Measurements from ENCODE around the gene RNLS. TPM values are rescaled to one million over a fixed set of nuclear protein-coding genes. Genes with fewer than 3 reads are reported as not detected.

The RNLS gene
- polyA plus RNA-seq, 2 of the 4 experiments (the other 2 are of a cell fraction) = 11.7 to 16.8 TPM

DNA sequence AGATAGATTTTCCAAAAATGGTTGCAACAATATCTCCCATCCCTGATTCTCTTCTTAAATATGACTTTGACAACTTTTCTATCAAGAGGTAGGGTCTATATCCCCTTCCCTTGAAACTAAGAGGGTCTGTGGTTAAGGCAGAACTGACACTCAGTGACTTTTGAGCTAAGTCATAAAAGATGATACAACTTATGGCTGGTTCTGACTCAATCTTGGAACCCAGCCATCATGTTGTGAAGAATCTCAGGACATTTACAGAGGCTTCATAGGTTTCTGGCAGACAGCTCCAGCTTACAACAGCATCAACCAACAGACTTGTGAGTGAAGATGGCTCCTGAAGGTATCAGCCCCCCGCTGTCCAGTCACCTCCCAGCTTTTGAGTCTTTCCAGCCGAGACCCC, 203.5 kb downstream of the RNLS start (continued):
- TF ChIP-seq ZC3H11A (IDR thresholded peaks at IDR 0.05) = no peak

DNA sequence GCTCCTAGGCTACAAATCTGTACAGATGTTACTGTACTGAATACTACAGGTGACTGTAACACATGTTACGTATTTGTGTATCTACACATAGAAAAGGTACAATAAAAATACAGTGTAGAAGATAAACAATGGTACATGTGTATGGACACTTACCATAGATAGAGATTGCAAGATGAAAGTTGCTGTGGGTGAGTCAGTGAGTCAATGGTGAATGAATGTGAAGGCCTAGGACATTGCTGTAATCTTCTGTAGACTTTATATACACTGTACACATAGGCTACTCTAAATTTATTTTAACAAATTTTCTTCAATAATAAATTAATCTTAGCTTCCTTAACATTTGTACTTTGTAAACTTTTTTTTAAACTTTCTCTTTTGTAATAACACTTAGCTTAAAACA, 205.6 kb downstream of the RNLS start:
- DNase-seq (ENCODE audit: low read depth in 1 of 2, low spot score in 1 of 2) (no peak), FAIRE-seq (no peak), ATAC-seq (no peak)
- WGBS (ENCODE audit: missing lambda C conversion rate) = 93% methylated on average over 1 of the region's 1 CpG
- Histone ChIP-seq H3K9me3 (no peaks in the 10 kb centered on the region), H3K4me1 (peaks cover 9% of the 10 kb centered on the region; the same call in 2 of the 3 replicates), H3K27ac (no peak overlapping the region), H3K4me3 (no peak overlapping the region), H3K4me2 (no peak overlapping the region)
- TF ChIP-seq ATOH8 (CRISPR knock-in tag; IDR thresholded peaks at IDR 0.05; ENCODE audit: low read depth) (no peak), POLR2A (IDR thresholded peaks at IDR 0.05; ENCODE audit: low read length) (no peak)
- CTCF ChIA-PET = no interaction called here
- POLR2A ChIA-PET = interaction anchor here (1.4 kb wide), 1 partner anchor 515 kb away, joined by 3 read pairs; no protein-coding TSS in a partner anchor

DNA sequence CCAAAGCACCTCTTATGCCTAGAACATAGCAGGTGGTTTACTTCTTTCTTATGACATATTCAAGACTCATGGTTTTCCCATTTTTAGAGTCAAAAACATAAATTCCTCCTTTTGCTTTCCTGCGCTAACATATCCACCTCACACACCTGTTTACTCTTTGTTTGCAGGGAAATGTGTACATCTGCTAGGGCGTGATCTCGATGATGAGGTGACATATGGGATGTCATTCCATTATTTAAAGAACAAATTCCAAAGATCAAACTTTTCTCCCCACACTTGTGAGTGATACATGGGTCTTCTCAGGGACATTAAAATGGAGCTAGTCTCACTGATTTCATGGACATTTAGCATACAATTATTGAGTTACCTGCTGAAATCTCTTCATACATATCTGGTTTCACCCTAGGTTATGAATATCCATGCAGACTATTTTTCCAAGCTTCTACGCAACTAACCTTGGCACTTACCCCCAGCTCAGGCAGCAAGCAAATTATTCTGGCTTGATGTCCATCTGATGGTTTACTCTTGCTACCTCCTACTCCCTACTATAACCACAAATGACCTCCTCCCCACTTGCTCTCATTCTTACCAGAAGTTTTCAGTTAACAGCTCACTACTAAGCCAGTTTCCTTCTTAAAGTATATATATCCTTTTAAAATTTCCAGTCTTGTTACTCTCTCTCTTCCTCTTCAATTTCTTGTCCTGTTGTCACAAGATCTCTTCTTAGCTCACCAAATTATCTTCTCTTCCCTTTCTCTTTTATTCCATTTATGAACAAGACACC, 208.5 kb downstream of the RNLS start:
- FAIRE-seq = no peak
- 81% methylated on average over 4 of the region's 4 CpGs for WGBS (ENCODE audit: missing lambda C conversion rate)
- ChIA-PET POLR2A (no interaction called here), CTCF (no interaction called here)
- H3K4me2 ChIP-seq = no peak overlapping the region
- no peaks in the 10 kb centered on the region for H3K9me3 ChIP-seq
- peaks cover 4% of the 10 kb centered on the region; the same call in 2 of the 3 replicates for H3K4me1 ChIP-seq
- no peak overlapping the region for H3K4me3 ChIP-seq
- TF ChIP-seq CBX8 (IDR thresholded peaks at IDR 0.05) (no peak), POLR2AphosphoS2 (conservative IDR thresholded peaks at IDR 0.05; ENCODE audit: low read length) (no peak), MAFK (IDR thresholded peaks at IDR 0.05; ENCODE audit: partially characterized antibody) (no peak), HDAC2 (IDR thresholded peaks at IDR 0.05) (no peak), RNF2 (IDR thresholded peaks at IDR 0.05; ENCODE audit: borderline replicate concordance, low read depth) (no peak), JUN (IDR thresholded peaks at IDR 0.05) (no peak), FOSB (CRISPR knock-in tag; IDR thresholded peaks at IDR 0.05) (no peak), HOXA7 (CRISPR knock-in tag; IDR thresholded peaks at IDR 0.05) (no peak), POLR2A (IDR thresholded peaks at IDR 0.05; ENCODE audit: low read length) (no peak), NFE2L2 (conservative IDR thresholded peaks at IDR 0.05; ENCODE audit: low read length) (no peak)
- TF ChIP-seq, protein P1, sequence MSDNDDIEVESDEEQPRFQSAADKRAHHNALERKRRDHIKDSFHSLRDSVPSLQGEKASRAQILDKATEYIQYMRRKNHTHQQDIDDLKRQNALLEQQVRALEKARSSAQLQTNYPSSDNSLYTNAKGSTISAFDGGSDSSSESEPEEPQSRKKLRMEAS (IDR thresholded peaks at IDR 0.05) = no peak
- ATAC-seq = no peak
- no peak overlapping the region for H3K27ac ChIP-seq
- DNase-seq (ENCODE audit: low read depth in 1 of 2, low spot score in 1 of 2) = no peak

DNA sequence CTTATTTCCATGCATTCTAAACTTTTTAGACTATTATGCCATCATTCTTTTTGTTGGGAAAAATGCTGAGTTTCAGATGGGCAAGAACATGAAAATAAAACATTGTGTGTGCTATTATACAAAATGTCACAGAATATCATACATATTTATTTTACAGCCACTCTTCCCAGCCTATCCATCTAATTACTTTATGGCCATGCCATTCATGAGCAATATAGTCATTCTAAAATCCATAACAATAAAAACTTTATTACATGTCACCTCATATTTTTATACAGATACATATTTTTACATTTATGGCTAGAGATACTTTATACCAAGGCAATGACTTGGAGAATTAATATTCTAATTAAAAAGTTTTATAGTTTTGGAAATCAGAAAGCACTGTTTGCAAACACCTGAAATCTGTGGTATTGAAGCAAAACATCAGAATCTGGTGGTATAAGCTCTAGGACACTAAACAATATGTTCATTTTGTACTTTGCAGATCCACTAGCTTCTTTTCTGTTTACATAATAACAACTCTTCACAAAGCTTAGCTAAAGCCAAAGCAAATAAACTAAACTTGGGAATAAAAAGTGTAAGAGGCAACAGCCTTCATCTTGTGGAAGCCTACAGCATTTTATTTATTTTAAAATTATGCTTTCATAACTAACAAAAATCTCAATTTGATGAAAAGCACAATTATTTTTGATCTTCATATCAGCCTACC, 210.1 kb downstream of the RNLS start:
- H3K4me2 ChIP-seq = no peak overlapping the region
- H3K9me3 ChIP-seq = no peaks in the 10 kb centered on the region
- POLR2A ChIA-PET = no interaction called here
- H3K27ac ChIP-seq = no peak overlapping the region
- DNase-seq (ENCODE audit: low read depth in 1 of 2, low spot score in 1 of 2) (no peak), FAIRE-seq (no peak), ATAC-seq (no peak)
- CTCF ChIA-PET = interaction anchor here (0.6 kb wide), 1 partner anchor 519 kb away, joined by 3 read pairs; no protein-coding TSS in a partner anchor
- TF ChIP-seq JUNB (IDR thresholded peaks at IDR 0.05) (no peak), MAZ (IDR thresholded peaks at IDR 0.05; ENCODE audit: borderline replicate concordance, low read depth, low read length) (no peak), ZSCAN20 (CRISPR knock-in tag; IDR thresholded peaks at IDR 0.05) (no peak), EHMT2 (IDR thresholded peaks at IDR 0.05; ENCODE audit: low read depth) (no peak), NPAS2 (CRISPR knock-in tag; IDR thresholded peaks at IDR 0.05; ENCODE audit: borderline replicate concordance) (no peak), ZNF302 (CRISPR knock-in tag; IDR thresholded peaks at IDR 0.05) (no peak), POLR2AphosphoS2 (conservative IDR thresholded peaks at IDR 0.05; ENCODE audit: low read length) (no peak), TFCP2L1 (CRISPR knock-in tag; IDR thresholded peaks at IDR 0.05) (no peak), PHF8 (IDR thresholded peaks at IDR 0.05; ENCODE audit: borderline replicate concordance, low read depth) (no peak), CBX8 (IDR thresholded peaks at IDR 0.05) (no peak), ZC3H11A (IDR thresholded peaks at IDR 0.05) (no peak), KDM5A (IDR thresholded peaks at IDR 0.05) (no peak), HOXB13 (CRISPR knock-in tag; IDR thresholded peaks at IDR 0.05; ENCODE audit: low read depth) (no peak), NFE2L2 (conservative IDR thresholded peaks at IDR 0.05; ENCODE audit: low read length) (no peak)
- TF ChIP-seq, protein P2, sequence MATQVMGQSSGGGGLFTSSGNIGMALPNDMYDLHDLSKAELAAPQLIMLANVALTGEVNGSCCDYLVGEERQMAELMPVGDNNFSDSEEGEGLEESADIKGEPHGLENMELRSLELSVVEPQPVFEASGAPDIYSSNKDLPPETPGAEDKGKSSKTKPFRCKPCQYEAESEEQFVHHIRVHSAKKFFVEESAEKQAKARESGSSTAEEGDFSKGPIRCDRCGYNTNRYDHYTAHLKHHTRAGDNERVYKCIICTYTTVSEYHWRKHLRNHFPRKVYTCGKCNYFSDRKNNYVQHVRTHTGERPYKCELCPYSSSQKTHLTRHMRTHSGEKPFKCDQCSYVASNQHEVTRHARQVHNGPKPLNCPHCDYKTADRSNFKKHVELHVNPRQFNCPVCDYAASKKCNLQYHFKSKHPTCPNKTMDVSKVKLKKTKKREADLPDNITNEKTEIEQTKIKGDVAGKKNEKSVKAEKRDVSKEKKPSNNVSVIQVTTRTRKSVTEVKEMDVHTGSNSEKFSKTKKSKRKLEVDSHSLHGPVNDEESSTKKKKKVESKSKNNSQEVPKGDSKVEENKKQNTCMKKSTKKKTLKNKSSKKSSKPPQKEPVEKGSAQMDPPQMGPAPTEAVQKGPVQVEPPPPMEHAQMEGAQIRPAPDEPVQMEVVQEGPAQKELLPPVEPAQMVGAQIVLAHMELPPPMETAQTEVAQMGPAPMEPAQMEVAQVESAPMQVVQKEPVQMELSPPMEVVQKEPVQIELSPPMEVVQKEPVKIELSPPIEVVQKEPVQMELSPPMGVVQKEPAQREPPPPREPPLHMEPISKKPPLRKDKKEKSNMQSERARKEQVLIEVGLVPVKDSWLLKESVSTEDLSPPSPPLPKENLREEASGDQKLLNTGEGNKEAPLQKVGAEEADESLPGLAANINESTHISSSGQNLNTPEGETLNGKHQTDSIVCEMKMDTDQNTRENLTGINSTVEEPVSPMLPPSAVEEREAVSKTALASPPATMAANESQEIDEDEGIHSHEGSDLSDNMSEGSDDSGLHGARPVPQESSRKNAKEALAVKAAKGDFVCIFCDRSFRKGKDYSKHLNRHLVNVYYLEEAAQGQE (IDR thresholded peaks at IDR 0.05) = no peak
- TF ChIP-seq, protein P3, sequence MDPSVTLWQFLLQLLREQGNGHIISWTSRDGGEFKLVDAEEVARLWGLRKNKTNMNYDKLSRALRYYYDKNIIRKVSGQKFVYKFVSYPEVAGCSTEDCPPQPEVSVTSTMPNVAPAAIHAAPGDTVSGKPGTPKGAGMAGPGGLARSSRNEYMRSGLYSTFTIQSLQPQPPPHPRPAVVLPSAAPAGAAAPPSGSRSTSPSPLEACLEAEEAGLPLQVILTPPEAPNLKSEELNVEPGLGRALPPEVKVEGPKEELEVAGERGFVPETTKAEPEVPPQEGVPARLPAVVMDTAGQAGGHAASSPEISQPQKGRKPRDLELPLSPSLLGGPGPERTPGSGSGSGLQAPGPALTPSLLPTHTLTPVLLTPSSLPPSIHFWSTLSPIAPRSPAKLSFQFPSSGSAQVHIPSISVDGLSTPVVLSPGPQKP (IDR thresholded peaks at IDR 0.05; ENCODE audit: low read depth, low read length) = no peak
- no peaks in the 10 kb centered on the region for H3K4me1 ChIP-seq
- H3K4me3 ChIP-seq = no peak overlapping the region
